Adrenal gland (tissue), 12 donors: ENCODE results near the gene CNTN3. TPM values are rescaled to one million over a fixed set of nuclear protein-coding genes. Genes with fewer than 3 reads are reported as not detected.

Experiments used
- DNase-seq, 7 donors: peaks; one replicate each; pipeline ENCODE4 v3.0.0-alpha.2; 2019 to 2020
- H3K27ac ChIP-seq, 5 donors: fragments of 200-600 bp; sonication (generic) in 4 of 5; 1 replicate in 3 of 5; 2 replicates in 2 of 5; pipeline versions ENCODE4 v1.5.1 to v1.8.0; 2016 to 2020; ENCODE audit warnings: mild to moderate bottlenecking in 1 of 5
- H3K27me3 ChIP-seq: fragments of 200-600 bp; 2 replicates; pipeline ENCODE4 v1.8.0; 2021
- H3K36me3 ChIP-seq, 2 donors: fragments of 200-600 bp; replicated peaks in 1 of 2; 1 replicate in 1 of 2; 2 replicates in 1 of 2; pipeline versions ENCODE4 v1.5.1 to v1.8.0; 2018 to 2022
- H3K4me1 ChIP-seq, 2 donors: fragments of 200-600 bp; replicated peaks in 1 of 2; 1 replicate in 1 of 2; 2 replicates in 1 of 2; pipeline versions ENCODE4 v1.5.1 to v1.8.0; 2018 to 2021
- H3K4me3 ChIP-seq, 4 donors: fragments of 200-600 bp; sonication (generic) in 3 of 4; one replicate each; pipeline ENCODE4 v1.5.1; 2016 to 2018
- H3K9me3 ChIP-seq, 3 donors: fragments of 200-600 bp; sonication (generic) in 1 of 3; replicated peaks in 1 of 3; 1 replicate in 2 of 3; 2 replicates in 1 of 3; pipeline versions ENCODE4 v1.5.1 to v1.8.0; 2016 to 2021
- POLR2A ChIP-seq, 2 donors: fragments of 450-650 bp; IDR thresholded peaks; one replicate each; pipeline ENCODE4 v1.6.1; 2017; ENCODE audit warnings: antibody characterized with exemption in 2 of 2, mild to moderate bottlenecking in 2 of 2, moderate library complexity in 1 of 2
- WGBS, 4 donors: extraction: QIAGEN DNeasy Blood & Tissue Kit in 2 of 4; methylation state at CpG; one replicate each; pipeline versions ENCODE4 v1.1.5 to v1.1.7; 2013 to 2017; 5-methylcytosine and 5-hydroxymethylcytosine counted together
- intact Hi-C, 2 donors: fragments of 100-400 bp; cut with DNase I; formaldehyde crosslinking; loops; one replicate each; pipeline versions ENCODE4 v1.14.1 to v1.15.0; 2022 to 2023
- polyA plus RNA-seq, 3 donors: library from polyadenylated mRNA; stranded (reverse); fragments of 200-250 nt in 2 of 3; fragments of 350-450 nt in 1 of 3; fragmentation: Illumina TruSeq in 1 of 3; extraction: RNeasy Lipid Tissue Mini Kit (QIAGEN cat#74804) in 1 of 3; gene quantifications; one replicate each; pipeline ENCODE4 v1.2.3, GENCODE V29; 2013 to 2014
- total RNA-seq, 9 donors: library from RNA; depleted of rRNA in 4 of 9; stranded (reverse); fragments of >200 nt in 4 of 9; fragments of 120-200 nt in 1 of 9; fragmentation: NEBNext Ultra II Directional in 1 of 9; extraction: Animal tissue kit (Norgen Biotek cat#: 25700) in 1 of 9; gene quantifications; one replicate each; pipeline versions ENCODE4 v1.1.0 to v1.2.4, GENCODE V29; 2013 to 2023
- TF ChIP-seq, protein P1 (sequence below), 6 experiments: fragments of 450-650 bp in 4 of 6; fragments of 200-600 bp in 2 of 6; sonication (generic) in 1 of 6; IDR thresholded peaks; 1 replicate in 5 of 6; 2 replicates in 1 of 6; pipeline versions ENCODE4 v1.5.1 to v1.8.0; 2016 to 2021; ENCODE audit warnings: antibody characterized with exemption in 6 of 6, mild to moderate bottlenecking in 2 of 6, moderate library complexity in 1 of 6
- donor health status: healthy with polysubstance abuse.
- donor health status: Bipolar disorder and iron deficiency.
- donor health status: DM: yes; HTN: yes; CAD: no.
- donor health status: DM: no; HTN: no; CAD: no.
- donor health status: DM: no; HTN: no; CAD: no.
- donor health status: DM: yes; HTN: yes; CAD: no.

The CNTN3 gene
- total and polyA plus RNA-seq, 12 donors, result 0.09 to 6.3 (median 1.5) TPM; not detected in 1

DNA sequence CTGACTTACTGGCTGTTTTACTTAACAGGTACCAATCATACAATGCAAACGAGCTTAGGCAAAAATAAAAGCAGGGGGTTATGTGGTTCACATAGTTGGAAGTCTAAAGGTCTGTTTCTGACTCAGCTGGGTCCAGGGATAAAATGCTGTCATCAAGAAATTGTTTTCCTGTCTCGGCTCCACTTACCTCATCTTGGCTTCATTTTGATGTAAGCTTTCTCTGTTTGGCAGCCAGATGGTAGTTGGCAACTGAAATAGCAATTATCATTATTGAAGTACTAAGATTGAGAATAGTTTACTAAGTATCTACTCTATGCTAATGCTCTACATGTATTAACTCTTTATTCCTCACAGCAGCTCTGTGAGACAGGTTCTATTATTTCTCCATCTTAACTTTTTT lies 36.8 kb upstream of the CNTN3 start:
- no peak for TF ChIP-seq POLR2A (IDR thresholded peaks at IDR 0.05)
- TF ChIP-seq, protein P1, sequence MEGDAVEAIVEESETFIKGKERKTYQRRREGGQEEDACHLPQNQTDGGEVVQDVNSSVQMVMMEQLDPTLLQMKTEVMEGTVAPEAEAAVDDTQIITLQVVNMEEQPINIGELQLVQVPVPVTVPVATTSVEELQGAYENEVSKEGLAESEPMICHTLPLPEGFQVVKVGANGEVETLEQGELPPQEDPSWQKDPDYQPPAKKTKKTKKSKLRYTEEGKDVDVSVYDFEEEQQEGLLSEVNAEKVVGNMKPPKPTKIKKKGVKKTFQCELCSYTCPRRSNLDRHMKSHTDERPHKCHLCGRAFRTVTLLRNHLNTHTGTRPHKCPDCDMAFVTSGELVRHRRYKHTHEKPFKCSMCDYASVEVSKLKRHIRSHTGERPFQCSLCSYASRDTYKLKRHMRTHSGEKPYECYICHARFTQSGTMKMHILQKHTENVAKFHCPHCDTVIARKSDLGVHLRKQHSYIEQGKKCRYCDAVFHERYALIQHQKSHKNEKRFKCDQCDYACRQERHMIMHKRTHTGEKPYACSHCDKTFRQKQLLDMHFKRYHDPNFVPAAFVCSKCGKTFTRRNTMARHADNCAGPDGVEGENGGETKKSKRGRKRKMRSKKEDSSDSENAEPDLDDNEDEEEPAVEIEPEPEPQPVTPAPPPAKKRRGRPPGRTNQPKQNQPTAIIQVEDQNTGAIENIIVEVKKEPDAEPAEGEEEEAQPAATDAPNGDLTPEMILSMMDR (IDR thresholded peaks at IDR 0.05), result no peak
- no peaks in the 10 kb centered on the region for H3K4me1 ChIP-seq
- DNase-seq, result no peak
- WGBS, 4 donors, result 50 to 55% (median 55%) methylated on average over 2 of the region's 2 CpGs
- H3K27ac ChIP-seq, result no peak overlapping the region
- H3K36me3 ChIP-seq, result no peaks in the 10 kb centered on the region
- no peak overlapping the region for H3K4me3 ChIP-seq
- H3K9me3 ChIP-seq, result no peaks in the 10 kb centered on the region
- H3K27me3 ChIP-seq, result no peaks in the 10 kb centered on the region
- intact Hi-C loops, result no loop called here

- Histone ChIP-seq H3K27me3 (no peaks in the 10 kb centered on the region), H3K4me3 (no peak overlapping the region), H3K4me1 (peaks cover 0 to 7% of the 10 kb centered on the region in 2 donors), H3K36me3 (no peaks in the 10 kb centered on the region), H3K9me3 (no peaks in the 10 kb centered on the region), H3K27ac (no peak overlapping the region)
- intact Hi-C loops, result no loop called here
- no peak for TF ChIP-seq POLR2A (IDR thresholded peaks at IDR 0.05)
- TF ChIP-seq, protein P1 (IDR thresholded peaks at IDR 0.05), result no peak
- WGBS, 4 donors, result 68 to 78% (median 74%) methylated on average over 4 of the region's 4 CpGs
- peak in 1 of 7 donors; percentile 62 for DNase-seq
Measured at GRCh38 chr3:74648107-74648506, 33.6 kb upstream of the CNTN3 start.

DNA sequence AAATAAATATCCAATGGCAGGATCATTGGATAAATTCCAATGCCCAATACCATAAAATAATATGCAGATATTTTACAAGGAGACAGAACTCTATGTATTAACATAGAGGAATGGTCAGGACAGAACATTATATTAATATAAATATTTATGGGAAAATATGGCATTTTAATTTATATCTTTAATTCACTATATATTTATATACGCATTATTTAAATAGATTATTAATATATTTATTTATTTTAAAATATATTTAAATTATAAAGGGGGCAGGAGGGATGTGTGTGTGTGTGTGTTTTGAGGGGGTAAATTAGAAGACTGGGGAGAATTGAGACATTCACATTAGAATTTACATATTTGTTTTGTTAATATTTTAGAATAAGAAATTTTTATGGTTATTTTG lies 31.6 kb upstream of the CNTN3 start:
- peaks cover 0 to 7% of the 10 kb centered on the region in 2 donors for H3K4me1 ChIP-seq
- WGBS, 4 donors, result 37 to 88% (median 65%) methylated on average over 1 of the region's 1 CpG
- no peak for DNase-seq
- intact Hi-C loops, result no loop called here
- TF ChIP-seq, protein P1 (IDR thresholded peaks at IDR 0.05), result no peak
- no peak for TF ChIP-seq POLR2A (IDR thresholded peaks at IDR 0.05)
- no peak overlapping the region for H3K27ac ChIP-seq
- no peaks in the 10 kb centered on the region for H3K36me3 ChIP-seq
- H3K4me3 ChIP-seq, result no peak overlapping the region
- no peaks in the 10 kb centered on the region for H3K27me3 ChIP-seq
- H3K9me3 ChIP-seq, result no peaks in the 10 kb centered on the region

GRCh38 chr3:74643636-74644035 lies 29.2 kb upstream of the CNTN3 start:
- intact Hi-C loops, result no loop called here
- Histone ChIP-seq H3K9me3 (no peaks in the 10 kb centered on the region), H3K36me3 (no peaks in the 10 kb centered on the region), H3K27ac (peak overlapping the region in 1 of 5 donors; percentile 59), H3K27me3 (no peaks in the 10 kb centered on the region), H3K4me1 (peaks cover 0 to 7% of the 10 kb centered on the region in 2 donors), H3K4me3 (no peak overlapping the region)
- WGBS, 4 donors, result 23 to 37% (median 31%) methylated on average over 5 of the region's 5 CpGs
- no peak for TF ChIP-seq POLR2A (IDR thresholded peaks at IDR 0.05)
- TF ChIP-seq, protein P1 (IDR thresholded peaks at IDR 0.05), result no peak
- DNase-seq, result peak; percentile 30 to 90 (median 43)
